Keratinocyte (primary cell): ENCODE measurements around the gene LAPTM5. TPM values are rescaled to one million over a fixed set of nuclear protein-coding genes. Genes with fewer than 3 reads are reported as not detected.

Experiments used
- DNase-seq: peaks from one replicate; pipeline ENCODE4 v3.0.0-alpha.2; 2011; ENCODE audit warnings: low read depth, missing footprints, low spot score
- FAIRE-seq: peaks from 2 replicates; lab custom pipeline; 2011; peaks lifted over from hg19 to GRCh38; lab: Jason Lieb, UNC
- H2AFZ ChIP-seq: 2 replicates; pipeline ENCODE4 v1.6.0; 2012; ENCODE audit warnings: low read length, control low read depth, inconsistent platforms; ENCODE audit not compliant: control insufficient read depth
- H3K27ac ChIP-seq: 2 replicates; pipeline ENCODE4 v1.5.1; 2011; ENCODE audit warnings: low read length; ENCODE audit not compliant: control insufficient read depth, insufficient read depth
- H3K27me3 ChIP-seq: 3 replicates; pipeline ENCODE4 v1.6.0; 2011; ENCODE audit warnings: low read length; ENCODE audit not compliant: control insufficient read depth, insufficient read depth; ENCODE audit errors: extremely low read depth
- H3K36me3 ChIP-seq, 2 experiments: 2 replicates in 1 of 2; 3 replicates in 1 of 2; pipeline ENCODE4 v1.5.1; 2011; ENCODE audit warnings: low read length in 2 of 2, mild to moderate bottlenecking in 1 of 2; ENCODE audit not compliant: control insufficient read depth in 2 of 2, insufficient read depth in 2 of 2; ENCODE audit errors: extremely low read depth in 1 of 2
- H3K4me1 ChIP-seq: 3 replicates; pipeline ENCODE4 v1.5.1; 2011; ENCODE audit warnings: low read length; ENCODE audit not compliant: control insufficient read depth, insufficient read depth; ENCODE audit errors: extremely low read depth
- H3K4me2 ChIP-seq: 3 replicates; pipeline ENCODE4 v1.6.0; 2011; ENCODE audit warnings: low read depth, low read length; ENCODE audit not compliant: control insufficient read depth, insufficient read depth; ENCODE audit errors: extremely low read depth
- H3K4me3 ChIP-seq, 3 experiments: fragments of 200-600 bp in 1 of 3; sonication (generic) in 1 of 3; 2 replicates in 2 of 3; 3 replicates in 1 of 3; pipeline ENCODE4 v1.5.1; 2011 to 2016; ENCODE audit warnings: low read length in 3 of 3, mild to moderate bottlenecking in 3 of 3, control low read depth in 2 of 3, inconsistent platforms in 1 of 3, low read depth in 1 of 3, mixed read lengths in 1 of 3, mixed run types in 1 of 3, moderate library complexity in 1 of 3; ENCODE audit not compliant: control insufficient read depth in 2 of 3, insufficient read depth in 2 of 3; ENCODE audit errors: extremely low read depth in 1 of 3
- H3K79me2 ChIP-seq: 2 replicates; pipeline ENCODE4 v1.6.0; 2012; ENCODE audit warnings: low read length; ENCODE audit not compliant: control insufficient read depth, insufficient read depth
- H3K9ac ChIP-seq: 3 replicates; pipeline ENCODE4 v1.6.0; 2011; ENCODE audit warnings: low read length; ENCODE audit not compliant: control insufficient read depth, insufficient read depth; ENCODE audit errors: extremely low read depth
- H3K9me1 ChIP-seq: 3 replicates; pipeline ENCODE4 v1.6.0; 2011; ENCODE audit warnings: low read length; ENCODE audit not compliant: control insufficient read depth, insufficient read depth; ENCODE audit errors: extremely low read depth
- H3K9me3 ChIP-seq: 2 replicates; pipeline ENCODE4 v1.5.1; 2012; ENCODE audit warnings: low read depth, low read length; ENCODE audit not compliant: control insufficient read depth
- H4K20me1 ChIP-seq: 3 replicates; pipeline ENCODE4 v1.6.0; 2011; ENCODE audit warnings: low read length; ENCODE audit not compliant: control insufficient read depth, insufficient read depth; ENCODE audit errors: extremely low read depth
- CTCF ChIP-seq, 3 experiments: IDR thresholded peaks in 1 of 3; conservative IDR thresholded peaks in 1 of 3; optimal IDR thresholded peaks in 1 of 3; 2 replicates in 2 of 3; 3 replicates in 1 of 3; pipeline versions ENCODE3 to v1.5.1; 2011; ENCODE audit warnings: low read length in 3 of 3, mild to moderate bottlenecking in 3 of 3, moderate library complexity in 2 of 3, control low read depth in 1 of 3, inconsistent platforms in 1 of 3; ENCODE audit not compliant: insufficient read depth in 2 of 3; ENCODE audit errors: extremely low read depth in 1 of 3
- EZH2 ChIP-seq: IDR thresholded peaks from one replicate; pipeline ENCODE4 v1.6.1; 2012; ENCODE audit warnings: inconsistent platforms, mild to moderate bottlenecking, low read length, moderate library complexity
- dilution Hi-C: fragments of 300-500 bp; cut with MboI; formaldehyde crosslinking; loops from one replicate; pipeline ENCODE4 v1.7.0; 2020; ENCODE audit warnings: low sequenced_read_pairs; ENCODE audit not compliant: extremely low pct_ligation_motif_present
- polyA plus RNA-seq, 5 experiments: library from polyadenylated mRNA; depleted of rRNA in 3 of 5; stranded (reverse) in 3 of 5; stranded (forward) in 1 of 5; unstranded in 1 of 5; fragments of >200 nt; gene quantifications; 1 replicate in 1 of 5; 2 replicates in 3 of 5; 3 replicates in 1 of 5; pipeline versions ENCODE4 v1.2.1 to v1.2.3, GENCODE V29; 2011 to 2012; ENCODE audit warnings: missing spikeins in 2 of 5, low read depth in 1 of 5, low replicate concordance in 1 of 5

The LAPTM5 gene
- polyA plus RNA-seq, 1 donor (not counting 4 experiments of a cell fraction or from before 2014, with no cell fraction given): 0.18 TPM

DNA sequence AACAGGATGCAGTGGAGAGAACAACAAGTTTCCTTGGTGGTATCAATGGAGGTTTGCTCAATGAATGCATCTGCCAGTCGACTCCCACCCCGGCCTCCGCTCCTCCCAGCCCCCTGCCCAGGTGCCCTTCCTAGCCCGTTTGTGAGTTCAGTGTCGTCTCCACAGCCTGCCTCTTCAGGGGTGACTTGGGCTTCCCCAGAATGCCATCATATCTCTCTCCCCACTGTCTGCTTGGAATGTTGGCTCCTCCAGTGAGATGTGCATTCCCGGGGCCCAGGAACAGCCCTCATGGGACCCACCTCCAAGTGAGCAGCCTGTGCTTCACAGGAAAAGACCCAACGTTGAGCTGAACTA lies 64.6 kb downstream of the LAPTM5 start:
- Histone ChIP-seq H3K9me1 (no peaks in the 10 kb centered on the region), H2AFZ (no peak overlapping the region), H3K4me1 (peaks cover 27% of the 10 kb centered on the region), H3K4me3 (no peak overlapping the region), H3K9me3 (no peaks in the 10 kb centered on the region), H3K36me3 (no peaks in the 10 kb centered on the region), H3K27me3 (no peaks in the 10 kb centered on the region), H3K4me2 (no peak overlapping the region), H3K9ac (no peak overlapping the region), H4K20me1 (no peaks in the 10 kb centered on the region), H3K27ac (no peak overlapping the region), H3K79me2 (no peaks in the 10 kb centered on the region)
- FAIRE-seq: no peak
- DNase-seq: no peak
- no peak for TF ChIP-seq CTCF (optimal IDR thresholded peaks at IDR 0.05 in 1 of 3, IDR thresholded peaks at IDR 0.05 in 1 of 3, conservative IDR thresholded peaks at IDR 0.05 in 1 of 3; ENCODE audit: extremely low read depth in 1 of 3, insufficient read depth in 2 of 3, low read length in 3 of 3)
- dilution Hi-C loops: no loop called here

DNA sequence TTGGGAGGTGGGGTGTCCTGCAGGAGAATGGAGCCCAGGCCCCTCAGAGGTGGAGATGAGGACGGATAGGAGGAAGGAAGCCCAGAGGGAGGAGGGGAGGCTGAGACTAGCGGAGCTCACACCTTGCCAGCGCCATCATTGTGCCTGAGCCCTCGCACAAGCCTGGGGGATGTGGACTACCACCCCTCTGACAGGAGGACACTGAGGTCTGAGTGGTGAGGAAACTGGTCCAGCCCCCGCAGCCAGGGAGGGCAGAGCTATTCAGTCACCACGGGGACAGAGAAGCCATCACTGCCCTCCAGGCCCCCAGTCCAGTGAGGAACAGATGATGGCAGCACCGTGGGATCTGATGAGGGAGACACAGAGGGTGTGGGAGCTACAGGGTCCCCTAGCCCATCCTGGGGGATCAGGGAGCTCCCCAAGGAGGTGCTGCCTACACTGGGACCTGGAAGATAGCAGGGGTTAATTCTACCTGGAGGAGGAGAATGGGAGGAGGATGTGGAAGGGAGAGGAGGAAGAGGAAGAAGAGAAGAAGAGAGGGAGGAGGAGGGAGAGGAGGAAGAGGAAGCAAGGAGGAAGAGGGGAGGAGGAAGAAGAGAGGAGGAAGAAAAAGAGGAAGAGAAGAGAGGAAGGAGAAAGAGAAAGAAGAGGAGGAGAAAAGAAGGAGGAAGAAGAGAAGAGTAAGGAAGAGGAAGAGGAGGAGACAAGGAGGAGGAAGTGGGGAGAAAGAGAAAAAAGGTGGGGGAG lies 65.2 kb downstream of the LAPTM5 start:
- H3K27me3 ChIP-seq: no peaks in the 10 kb centered on the region
- no peaks in the 10 kb centered on the region for H3K36me3 ChIP-seq
- DNase-seq (no peak), FAIRE-seq (no peak)
- no peak overlapping the region for H3K4me2 ChIP-seq
- no peaks in the 10 kb centered on the region for H3K9me3 ChIP-seq
- dilution Hi-C loops: no loop called here
- no peaks in the 10 kb centered on the region for H3K9me1 ChIP-seq
- H3K4me1 ChIP-seq: peaks cover 21% of the 10 kb centered on the region
- no peak overlapping the region for H3K4me3 ChIP-seq
- no peak overlapping the region for H2AFZ ChIP-seq
- H3K9ac ChIP-seq: no peak overlapping the region
- no peak overlapping the region for H3K27ac ChIP-seq
- no peak for TF ChIP-seq CTCF (optimal IDR thresholded peaks at IDR 0.05 in 1 of 3, IDR thresholded peaks at IDR 0.05 in 1 of 3, conservative IDR thresholded peaks at IDR 0.05 in 1 of 3; ENCODE audit: extremely low read depth in 1 of 3, insufficient read depth in 2 of 3, low read length in 3 of 3)
- no peak for TF ChIP-seq EZH2
- no peaks in the 10 kb centered on the region for H3K79me2 ChIP-seq
- no peaks in the 10 kb centered on the region for H4K20me1 ChIP-seq
